GM21619 (cell line): ENCODE measurements around the gene SLC25A46.
"Not testable (repeated sequence)": the region's sequence is repeated elsewhere in the genome, so short reads cannot be mapped to it uniquely, and the experiment has no call there.

Experiments
- ATAC-seq: cut with Tn5 transposase; IDR thresholded peaks from one replicate; pipeline ENCODE4 v1.9.1; 2021; ENCODE audit not compliant: unreplicated experiment

Gene SLC25A46

DNA sequence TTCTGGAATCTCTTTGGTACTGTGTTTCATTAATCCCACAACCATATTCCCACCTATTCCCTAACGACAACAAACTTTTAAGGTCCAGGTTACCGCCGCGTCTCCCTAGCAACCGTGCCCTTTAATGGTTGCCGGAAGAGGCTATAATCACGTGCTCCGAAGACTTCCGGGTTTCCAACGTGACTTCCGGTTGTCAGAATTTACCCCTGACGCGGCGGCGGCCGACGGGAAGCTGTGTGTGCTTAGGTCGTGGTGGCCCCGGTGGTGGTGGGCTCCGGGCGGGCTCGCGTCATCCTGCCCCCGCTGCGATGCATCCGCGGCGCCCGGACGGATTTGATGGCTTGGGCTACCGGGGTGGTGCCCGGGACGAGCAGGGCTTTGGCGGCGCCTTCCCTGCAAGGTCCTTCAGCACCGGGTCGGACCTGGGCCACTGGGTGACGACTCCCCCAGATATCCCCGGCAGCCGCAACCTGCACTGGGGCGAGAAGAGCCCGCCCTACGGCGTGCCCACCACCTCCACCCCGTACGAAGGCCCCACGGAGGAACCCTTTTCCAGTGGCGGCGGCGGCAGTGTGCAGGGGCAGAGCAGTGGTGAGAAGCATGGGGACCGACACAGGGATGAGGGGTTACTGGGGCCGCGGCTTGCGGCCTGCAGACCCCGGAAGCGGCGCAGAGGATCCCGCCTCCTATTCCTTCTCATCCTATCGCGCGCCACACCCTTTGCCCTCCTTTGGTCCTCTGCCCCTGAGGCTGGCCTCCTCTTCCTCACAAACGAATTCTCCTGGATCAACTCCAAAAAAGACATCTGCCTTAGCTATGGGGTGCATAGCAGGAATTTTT, at the start of gene SLC25A46:
Gene SLC25A46, plus strand, starts transcription at position 196 of the 840 bp plus-strand sequence. Its CDS starts 113 bp downstream, at position 309.
- ATAC-seq = peak; percentile 95

- ATAC-seq = not testable (repeated sequence)
Observed at GRCh38 chr5:110690587-110690986, 48.2 kb upstream of the SLC25A46 start.

DNA sequence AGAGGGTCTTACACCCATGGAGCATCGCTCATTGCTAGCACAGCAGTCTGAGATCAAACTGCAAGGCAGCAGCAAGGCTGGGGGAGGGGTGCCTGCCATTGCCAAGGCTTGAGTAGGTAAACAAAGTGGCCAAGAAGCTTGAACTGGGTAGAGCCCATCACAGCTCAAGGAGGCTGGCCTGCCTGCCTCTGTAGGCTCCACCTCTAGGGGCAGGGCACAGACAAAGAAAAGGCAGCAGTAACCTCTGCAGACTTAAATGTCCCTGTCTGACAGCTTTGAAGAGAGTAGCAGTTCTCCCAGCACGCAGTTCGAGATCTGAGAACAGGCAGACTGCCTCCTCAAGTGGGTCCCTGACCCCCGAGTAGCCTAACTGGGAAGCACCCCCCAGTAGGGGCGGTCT, 46.1 kb upstream of the SLC25A46 start:
- ATAC-seq = not testable (repeated sequence)

- no peak for ATAC-seq
Observed at GRCh38 chr5:110702300-110702699, 36.5 kb upstream of the SLC25A46 start.

- ATAC-seq = no peak
Observed at GRCh38 chr5:110702704-110703103, 36.1 kb upstream of the SLC25A46 start.

- ATAC-seq = no peak
Observed at GRCh38 chr5:110703481-110703880, 35.3 kb upstream of the SLC25A46 start.

DNA sequence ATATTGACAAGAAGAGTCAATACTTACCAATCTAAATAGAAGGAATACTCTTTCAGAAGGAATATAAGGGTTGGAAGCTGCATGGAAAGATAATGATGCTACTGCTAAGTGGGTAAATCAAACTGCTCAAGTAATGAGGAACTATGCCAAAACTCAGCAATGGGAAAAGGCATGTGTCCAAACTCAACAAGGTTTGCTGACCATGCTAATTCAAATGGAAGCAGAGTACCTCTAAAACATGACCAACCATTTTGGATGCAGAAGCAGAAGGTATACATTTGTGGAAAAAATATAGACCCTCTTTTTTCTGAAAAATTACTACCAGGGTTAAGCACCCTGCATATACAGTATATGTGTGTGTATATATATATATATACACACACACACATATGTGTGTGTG, 33.5 kb upstream of the SLC25A46 start:
- ATAC-seq = no peak

- ATAC-seq = no peak
Observed at GRCh38 chr5:110707260-110707844, 31.5 kb upstream of the SLC25A46 start.

GRCh38 chr5:110716247-110717245, 22.3 kb upstream of the SLC25A46 start:
- peak; percentile 85 for ATAC-seq

DNA sequence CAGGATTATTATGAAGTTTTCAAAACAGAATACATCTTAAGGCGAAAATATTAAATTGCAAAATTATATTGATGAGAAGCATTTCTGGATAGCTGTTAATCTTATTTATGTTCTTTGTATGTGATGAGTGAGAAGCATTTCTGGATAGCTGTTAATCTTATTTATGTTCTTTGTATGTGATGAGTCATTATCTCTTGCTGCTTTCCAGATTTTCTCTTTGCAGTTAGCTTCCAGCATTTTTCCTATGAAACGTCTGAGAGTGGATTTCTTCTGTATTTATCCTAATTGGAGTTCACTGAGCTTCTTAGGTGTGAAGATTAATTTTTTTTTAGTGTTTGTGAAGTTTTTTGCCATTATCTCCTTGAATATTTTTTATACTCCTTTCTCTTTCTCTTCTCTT, 20.5 kb upstream of the SLC25A46 start:
- ATAC-seq = no peak

DNA sequence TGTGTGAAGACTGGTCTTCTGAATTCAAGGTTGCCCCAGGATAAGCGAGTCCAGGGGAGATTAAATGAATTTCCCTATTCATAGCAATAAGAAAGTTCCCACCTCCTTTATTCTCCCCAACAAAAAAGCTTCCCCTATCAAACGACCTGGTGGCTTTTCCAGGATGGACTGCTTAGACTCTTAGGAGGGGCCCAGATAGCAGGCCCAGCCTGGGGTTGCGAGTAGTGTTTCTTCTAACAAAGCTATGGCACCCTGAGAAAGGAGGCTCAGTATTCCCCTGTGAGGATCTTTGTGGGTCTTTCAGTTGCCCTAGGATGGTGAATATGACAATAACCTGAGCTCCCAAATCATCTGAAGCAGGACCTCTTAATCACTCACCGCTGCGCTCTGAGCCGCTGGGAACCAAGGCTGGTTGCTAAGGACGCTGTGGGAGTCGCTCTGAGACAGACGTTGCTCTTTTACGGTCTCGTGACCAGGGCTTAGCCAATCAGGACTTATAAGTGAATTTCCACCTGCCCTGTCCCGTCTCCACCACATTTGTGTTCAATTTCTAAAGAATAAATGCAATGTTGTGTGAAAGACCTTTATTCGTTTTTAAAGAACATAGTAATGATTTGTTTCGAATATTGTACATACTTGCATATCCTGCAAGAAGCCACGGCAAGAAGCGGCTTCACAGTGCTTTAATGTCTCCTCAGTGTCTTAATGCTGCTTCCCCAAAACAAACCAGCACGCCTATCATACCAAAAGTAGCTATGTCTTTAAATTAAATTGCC, 12.4 kb upstream of the SLC25A46 start, which contains the start of gene TMEM232:
Gene TMEM232, minus strand, starts transcription at position 423 of the 776 bp plus-strand sequence. CDS start 59,319 bp downstream, outside the sequence.
- peak; percentile 100 for ATAC-seq

- peak; percentile 57 for ATAC-seq
Observed at GRCh38 chr5:110727025-110727314, 11.8 kb upstream of the SLC25A46 start.

GRCh38 chr5:110731499-110731898, 7.3 kb upstream of the SLC25A46 start:
- not testable (repeated sequence) for ATAC-seq

DNA sequence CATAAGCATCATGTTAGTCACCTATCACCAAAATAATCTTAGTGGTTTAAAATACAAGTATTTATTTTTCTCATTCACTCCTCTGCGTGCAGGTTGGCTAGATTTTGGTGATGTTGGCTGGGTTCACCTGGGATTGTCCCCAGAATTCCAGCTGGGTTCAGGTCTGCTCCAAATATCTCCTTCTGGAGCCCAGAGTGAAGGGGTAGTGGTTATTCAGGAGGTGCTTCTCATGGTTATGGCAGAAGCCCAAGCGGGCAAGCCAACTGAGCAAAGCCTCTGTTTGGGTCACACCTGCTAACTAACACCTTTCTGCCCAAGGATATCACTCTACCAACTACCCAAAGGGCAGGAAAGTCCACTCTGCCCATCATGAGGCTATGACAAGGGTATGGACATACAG, 4.7 kb upstream of the SLC25A46 start:
- no peak for ATAC-seq

DNA sequence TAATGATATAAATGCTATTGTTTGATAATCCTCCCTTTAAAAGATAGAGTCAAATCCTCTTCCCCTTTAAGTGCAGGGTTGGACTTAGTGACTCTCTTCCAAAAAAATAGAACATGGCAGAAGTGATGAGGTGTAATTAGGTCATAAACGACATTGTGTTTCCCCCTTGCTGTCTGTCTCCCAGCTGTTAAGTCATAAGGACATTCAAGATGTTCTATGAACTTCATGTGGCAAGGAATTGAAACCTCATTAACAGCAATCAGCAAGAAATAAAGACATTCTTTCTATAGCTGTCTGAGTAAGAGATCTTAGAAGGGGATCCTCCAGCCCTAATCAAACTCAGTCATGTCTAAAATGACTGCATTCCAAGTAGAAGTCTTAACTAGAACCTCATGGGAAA, 3.3 kb upstream of the SLC25A46 start:
- no peak for ATAC-seq

DNA sequence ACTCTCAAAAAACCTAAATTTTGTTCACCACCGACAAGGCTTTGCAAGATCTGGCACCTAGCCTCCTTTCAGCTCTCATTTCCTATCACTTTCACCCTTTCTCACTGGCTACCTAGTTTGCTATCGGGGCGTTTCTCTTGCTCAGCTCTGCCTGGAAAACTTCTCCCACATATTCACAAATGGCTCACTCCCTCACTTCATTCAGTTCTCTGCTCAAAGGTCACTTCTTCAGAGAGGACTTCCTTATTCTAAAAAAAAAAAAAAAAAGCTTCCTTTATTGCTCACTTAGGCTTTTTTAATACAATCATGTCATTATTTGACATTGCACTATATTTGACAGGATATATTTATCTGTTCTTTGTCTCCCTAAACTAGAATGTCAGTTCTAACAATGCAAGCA, 2.1 kb upstream of the SLC25A46 start:
- ATAC-seq = no peak

GRCh38 chr5:110738503-110738811, 350 bp upstream of the SLC25A46 start:
- peak; percentile 54 for ATAC-seq

GRCh38 chr5:110751902-110752762, 13.3 kb downstream of the SLC25A46 start:
- peak; percentile 99 for ATAC-seq

GRCh38 chr5:110752953-110753352, 14.1 kb downstream of the SLC25A46 start:
- ATAC-seq = no peak

GRCh38 chr5:110753600-110753999, 14.8 kb downstream of the SLC25A46 start:
- no peak for ATAC-seq
